ENCODE data around the gene DNAJC18.

GRCh38 chr5:139454568-139455290, 15.4 kb upstream of the DNAJC18 start:
- TF ChIP-seq, protein P1, sequence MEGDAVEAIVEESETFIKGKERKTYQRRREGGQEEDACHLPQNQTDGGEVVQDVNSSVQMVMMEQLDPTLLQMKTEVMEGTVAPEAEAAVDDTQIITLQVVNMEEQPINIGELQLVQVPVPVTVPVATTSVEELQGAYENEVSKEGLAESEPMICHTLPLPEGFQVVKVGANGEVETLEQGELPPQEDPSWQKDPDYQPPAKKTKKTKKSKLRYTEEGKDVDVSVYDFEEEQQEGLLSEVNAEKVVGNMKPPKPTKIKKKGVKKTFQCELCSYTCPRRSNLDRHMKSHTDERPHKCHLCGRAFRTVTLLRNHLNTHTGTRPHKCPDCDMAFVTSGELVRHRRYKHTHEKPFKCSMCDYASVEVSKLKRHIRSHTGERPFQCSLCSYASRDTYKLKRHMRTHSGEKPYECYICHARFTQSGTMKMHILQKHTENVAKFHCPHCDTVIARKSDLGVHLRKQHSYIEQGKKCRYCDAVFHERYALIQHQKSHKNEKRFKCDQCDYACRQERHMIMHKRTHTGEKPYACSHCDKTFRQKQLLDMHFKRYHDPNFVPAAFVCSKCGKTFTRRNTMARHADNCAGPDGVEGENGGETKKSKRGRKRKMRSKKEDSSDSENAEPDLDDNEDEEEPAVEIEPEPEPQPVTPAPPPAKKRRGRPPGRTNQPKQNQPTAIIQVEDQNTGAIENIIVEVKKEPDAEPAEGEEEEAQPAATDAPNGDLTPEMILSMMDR (IDR thresholded peaks at IDR 0.05) = no peak
- no peak for TF ChIP-seq POLR2A (IDR thresholded peaks at IDR 0.05)
- no peak for TF ChIP-seq POLR2AphosphoS5 (IDR thresholded peaks at IDR 0.05)

Data from breast epithelium (tissue), 3 donors.